ENCODE data around the gene ZNF407. TPM values are rescaled to one million over a fixed set of nuclear protein-coding genes. Genes with fewer than 3 reads are reported as not detected.

ZNF407 gene
- total and polyA plus RNA-seq, 2 experiments from 2014 or later, result 2.1 to 10.4 TPM

DNA sequence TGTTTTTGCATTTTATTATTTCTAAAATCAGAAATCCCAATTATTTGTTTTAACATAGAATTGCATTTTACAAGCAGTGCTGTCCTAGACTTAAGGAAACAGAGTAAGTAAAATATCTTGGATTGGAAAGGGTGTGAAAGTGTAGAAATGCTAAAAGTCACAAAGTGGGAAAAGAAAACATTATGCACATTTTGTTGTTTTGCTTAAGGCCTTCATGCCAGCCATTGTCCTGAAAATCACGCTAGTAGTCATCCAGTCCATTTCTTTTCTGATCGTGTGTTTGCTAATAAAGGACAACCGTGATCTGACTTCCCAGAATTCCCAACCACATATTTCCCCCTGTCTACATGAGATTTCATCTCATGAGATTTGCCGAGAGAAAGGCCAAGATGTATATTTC is 412.2 kb downstream of the ZNF407 start:
- TF ChIP-seq, protein P1, sequence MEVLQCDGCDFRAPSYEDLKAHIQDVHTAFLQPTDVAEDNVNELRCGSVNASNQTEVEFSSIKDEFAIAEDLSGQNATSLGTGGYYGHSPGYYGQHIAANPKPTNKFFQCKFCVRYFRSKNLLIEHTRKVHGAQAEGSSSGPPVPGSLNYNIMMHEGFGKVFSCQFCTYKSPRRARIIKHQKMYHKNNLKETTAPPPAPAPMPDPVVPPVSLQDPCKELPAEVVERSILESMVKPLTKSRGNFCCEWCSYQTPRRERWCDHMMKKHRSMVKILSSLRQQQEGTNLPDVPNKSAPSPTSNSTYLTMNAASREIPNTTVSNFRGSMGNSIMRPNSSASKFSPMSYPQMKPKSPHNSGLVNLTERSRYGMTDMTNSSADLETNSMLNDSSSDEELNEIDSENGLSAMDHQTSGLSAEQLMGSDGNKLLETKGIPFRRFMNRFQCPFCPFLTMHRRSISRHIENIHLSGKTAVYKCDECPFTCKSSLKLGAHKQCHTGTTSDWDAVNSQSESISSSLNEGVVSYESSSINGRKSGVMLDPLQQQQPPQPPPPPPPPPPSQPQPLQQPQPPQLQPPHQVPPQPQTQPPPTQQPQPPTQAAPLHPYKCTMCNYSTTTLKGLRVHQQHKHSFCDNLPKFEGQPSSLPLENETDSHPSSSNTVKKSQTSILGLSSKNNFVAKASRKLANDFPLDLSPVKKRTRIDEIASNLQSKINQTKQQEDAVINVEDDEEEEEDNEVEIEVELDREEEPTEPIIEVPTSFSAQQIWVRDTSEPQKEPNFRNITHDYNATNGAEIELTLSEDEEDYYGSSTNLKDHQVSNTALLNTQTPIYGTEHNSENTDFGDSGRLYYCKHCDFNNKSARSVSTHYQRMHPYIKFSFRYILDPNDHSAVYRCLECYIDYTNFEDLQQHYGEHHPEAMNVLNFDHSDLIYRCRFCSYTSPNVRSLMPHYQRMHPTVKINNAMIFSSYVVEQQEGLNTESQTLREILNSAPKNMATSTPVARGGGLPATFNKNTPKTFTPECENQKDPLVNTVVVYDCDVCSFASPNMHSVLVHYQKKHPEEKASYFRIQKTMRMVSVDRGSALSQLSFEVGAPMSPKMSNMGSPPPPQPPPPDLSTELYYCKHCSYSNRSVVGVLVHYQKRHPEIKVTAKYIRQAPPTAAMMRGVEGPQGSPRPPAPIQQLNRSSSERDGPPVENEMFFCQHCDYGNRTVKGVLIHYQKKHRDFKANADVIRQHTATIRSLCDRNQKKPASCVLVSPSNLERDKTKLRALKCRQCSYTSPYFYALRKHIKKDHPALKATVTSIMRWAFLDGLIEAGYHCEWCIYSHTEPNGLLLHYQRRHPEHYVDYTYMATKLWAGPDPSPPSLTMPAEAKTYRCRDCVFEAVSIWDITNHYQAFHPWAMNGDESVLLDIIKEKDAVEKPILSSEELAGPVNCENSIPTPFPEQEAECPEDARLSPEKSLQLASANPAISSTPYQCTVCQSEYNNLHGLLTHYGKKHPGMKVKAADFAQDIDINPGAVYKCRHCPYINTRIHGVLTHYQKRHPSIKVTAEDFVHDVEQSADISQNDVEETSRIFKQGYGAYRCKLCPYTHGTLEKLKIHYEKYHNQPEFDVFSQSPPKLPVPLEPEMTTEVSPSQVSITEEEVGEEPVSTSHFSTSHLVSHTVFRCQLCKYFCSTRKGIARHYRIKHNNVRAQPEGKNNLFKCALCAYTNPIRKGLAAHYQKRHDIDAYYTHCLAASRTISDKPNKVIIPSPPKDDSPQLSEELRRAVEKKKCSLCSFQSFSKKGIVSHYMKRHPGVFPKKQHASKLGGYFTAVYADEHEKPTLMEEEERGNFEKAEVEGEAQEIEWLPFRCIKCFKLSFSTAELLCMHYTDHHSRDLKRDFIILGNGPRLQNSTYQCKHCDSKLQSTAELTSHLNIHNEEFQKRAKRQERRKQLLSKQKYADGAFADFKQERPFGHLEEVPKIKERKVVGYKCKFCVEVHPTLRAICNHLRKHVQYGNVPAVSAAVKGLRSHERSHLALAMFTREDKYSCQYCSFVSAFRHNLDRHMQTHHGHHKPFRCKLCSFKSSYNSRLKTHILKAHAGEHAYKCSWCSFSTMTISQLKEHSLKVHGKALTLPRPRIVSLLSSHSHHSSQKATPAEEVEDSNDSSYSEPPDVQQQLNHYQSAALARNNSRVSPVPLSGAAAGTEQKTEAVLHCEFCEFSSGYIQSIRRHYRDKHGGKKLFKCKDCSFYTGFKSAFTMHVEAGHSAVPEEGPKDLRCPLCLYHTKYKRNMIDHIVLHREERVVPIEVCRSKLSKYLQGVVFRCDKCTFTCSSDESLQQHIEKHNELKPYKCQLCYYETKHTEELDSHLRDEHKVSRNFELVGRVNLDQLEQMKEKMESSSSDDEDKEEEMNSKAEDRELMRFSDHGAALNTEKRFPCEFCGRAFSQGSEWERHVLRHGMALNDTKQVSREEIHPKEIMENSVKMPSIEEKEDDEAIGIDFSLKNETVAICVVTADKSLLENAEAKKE (CRISPR knock-in tag; IDR thresholded peaks at IDR 0.05), result no peak
- TF ChIP-seq ZNF114 (CRISPR knock-in tag; IDR thresholded peaks at IDR 0.05) (no peak), CREB1 (CRISPR knock-in tag; IDR thresholded peaks at IDR 0.05; ENCODE audit: low read depth) (no peak), STAT1 (IDR thresholded peaks at IDR 0.05; ENCODE audit: unreplicated experiment) (no peak), EZH2 (IDR thresholded peaks at IDR 0.05; ENCODE audit: low read depth, unreplicated experiment) (no peak), JUNB (IDR thresholded peaks at IDR 0.05; ENCODE audit: unreplicated experiment) (no peak)
- TF ChIP-seq, protein P2, sequence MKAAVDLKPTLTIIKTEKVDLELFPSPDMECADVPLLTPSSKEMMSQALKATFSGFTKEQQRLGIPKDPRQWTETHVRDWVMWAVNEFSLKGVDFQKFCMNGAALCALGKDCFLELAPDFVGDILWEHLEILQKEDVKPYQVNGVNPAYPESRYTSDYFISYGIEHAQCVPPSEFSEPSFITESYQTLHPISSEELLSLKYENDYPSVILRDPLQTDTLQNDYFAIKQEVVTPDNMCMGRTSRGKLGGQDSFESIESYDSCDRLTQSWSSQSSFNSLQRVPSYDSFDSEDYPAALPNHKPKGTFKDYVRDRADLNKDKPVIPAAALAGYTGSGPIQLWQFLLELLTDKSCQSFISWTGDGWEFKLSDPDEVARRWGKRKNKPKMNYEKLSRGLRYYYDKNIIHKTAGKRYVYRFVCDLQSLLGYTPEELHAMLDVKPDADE (IDR thresholded peaks at IDR 0.05), result no peak
- TF ChIP-seq, protein P3, sequence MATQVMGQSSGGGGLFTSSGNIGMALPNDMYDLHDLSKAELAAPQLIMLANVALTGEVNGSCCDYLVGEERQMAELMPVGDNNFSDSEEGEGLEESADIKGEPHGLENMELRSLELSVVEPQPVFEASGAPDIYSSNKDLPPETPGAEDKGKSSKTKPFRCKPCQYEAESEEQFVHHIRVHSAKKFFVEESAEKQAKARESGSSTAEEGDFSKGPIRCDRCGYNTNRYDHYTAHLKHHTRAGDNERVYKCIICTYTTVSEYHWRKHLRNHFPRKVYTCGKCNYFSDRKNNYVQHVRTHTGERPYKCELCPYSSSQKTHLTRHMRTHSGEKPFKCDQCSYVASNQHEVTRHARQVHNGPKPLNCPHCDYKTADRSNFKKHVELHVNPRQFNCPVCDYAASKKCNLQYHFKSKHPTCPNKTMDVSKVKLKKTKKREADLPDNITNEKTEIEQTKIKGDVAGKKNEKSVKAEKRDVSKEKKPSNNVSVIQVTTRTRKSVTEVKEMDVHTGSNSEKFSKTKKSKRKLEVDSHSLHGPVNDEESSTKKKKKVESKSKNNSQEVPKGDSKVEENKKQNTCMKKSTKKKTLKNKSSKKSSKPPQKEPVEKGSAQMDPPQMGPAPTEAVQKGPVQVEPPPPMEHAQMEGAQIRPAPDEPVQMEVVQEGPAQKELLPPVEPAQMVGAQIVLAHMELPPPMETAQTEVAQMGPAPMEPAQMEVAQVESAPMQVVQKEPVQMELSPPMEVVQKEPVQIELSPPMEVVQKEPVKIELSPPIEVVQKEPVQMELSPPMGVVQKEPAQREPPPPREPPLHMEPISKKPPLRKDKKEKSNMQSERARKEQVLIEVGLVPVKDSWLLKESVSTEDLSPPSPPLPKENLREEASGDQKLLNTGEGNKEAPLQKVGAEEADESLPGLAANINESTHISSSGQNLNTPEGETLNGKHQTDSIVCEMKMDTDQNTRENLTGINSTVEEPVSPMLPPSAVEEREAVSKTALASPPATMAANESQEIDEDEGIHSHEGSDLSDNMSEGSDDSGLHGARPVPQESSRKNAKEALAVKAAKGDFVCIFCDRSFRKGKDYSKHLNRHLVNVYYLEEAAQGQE (IDR thresholded peaks at IDR 0.05; ENCODE audit: unreplicated experiment), result no peak
- Histone ChIP-seq H3K79me2 (replicated peaks; ENCODE audit: insufficient read depth) (no peaks in the 10 kb centered on the region), H3F3A (replicated peaks; ENCODE audit: low read depth) (no peaks in the 10 kb centered on the region), H3K36me3 (ENCODE audit: insufficient read depth) (no peaks in the 10 kb centered on the region), H4K20me1 (replicated peaks; ENCODE audit: insufficient read depth) (no peaks in the 10 kb centered on the region), H2AFZ (no peak overlapping the region), H3K27me3 (ENCODE audit: insufficient read depth) (no peaks in the 10 kb centered on the region), H3K4me3 (no peak overlapping the region), H3K9me2 (ENCODE audit: insufficient read depth) (no peaks in the 10 kb centered on the region; the same call in 1 of the 2 replicates), H3K4me2 (no peak overlapping the region), H3K27ac (ENCODE audit: low read depth) (no peak overlapping the region), H3K4me1 (ENCODE audit: insufficient read depth) (no peaks in the 10 kb centered on the region)
- Mint-ChIP-seq H3K4me3 (no peak overlapping the region), H3K9me3 (no peaks in the 10 kb centered on the region), H3K27me3 (ENCODE audit: insufficient read depth, low read depth, poor library complexity) (no peaks in the 10 kb centered on the region), H3K4me1 (peaks cover 13% of the 10 kb centered on the region; the same call in 2 of the 3 replicates), H3K36me3 (ENCODE audit: low read depth) (no peaks in the 10 kb centered on the region), H3K27ac (no peak overlapping the region)
- DNase-seq (ENCODE audit: low spot score) (no peak), ATAC-seq (no peak)
